ENCODE measurements around the gene TNRC6C. TPM values are rescaled to one million over a fixed set of nuclear protein-coding genes. Genes with fewer than 3 reads are reported as not detected.

The TNRC6C gene
- total and polyA plus RNA-seq, 2 of the 13 experiments (the other 11 are each of a cell fraction or from before 2014, with no cell fraction given) = 0.66 to 4.9 TPM

- TF ChIP-seq ZNF646 (CRISPR knock-in tag; IDR thresholded peaks at IDR 0.05) = no peak
- TF ChIP-seq SMAD3 (CRISPR knock-in tag; IDR thresholded peaks at IDR 0.05) = no peak
- TF ChIP-seq NFE2L2 (IDR thresholded peaks at IDR 0.05; ENCODE audit: low read length) = no peak
- TF ChIP-seq ZNF720 (CRISPR knock-in tag; IDR thresholded peaks at IDR 0.05) = no peak
- TF ChIP-seq ARNTL (CRISPR knock-in tag; IDR thresholded peaks at IDR 0.05) = no peak
- 0 out of 2 replicates have a peak, but pooled peaks have one; percentile 18 for TF ChIP-seq SPEN (CRISPR knock-in tag; IDR thresholded peaks at IDR 0.05; ENCODE audit: low read depth)
- TF ChIP-seq PLRG1 (conservative IDR thresholded peaks at IDR 0.05) = no peak
- TF ChIP-seq REST (IDR thresholded peaks at IDR 0.05; ENCODE audit: borderline replicate concordance in 1 of 2, low read depth in 1 of 2, low read length in 2 of 2) = no peak
- TF ChIP-seq RFX3 (CRISPR knock-in tag; IDR thresholded peaks at IDR 0.05) = no peak
- TF ChIP-seq, protein P1, sequence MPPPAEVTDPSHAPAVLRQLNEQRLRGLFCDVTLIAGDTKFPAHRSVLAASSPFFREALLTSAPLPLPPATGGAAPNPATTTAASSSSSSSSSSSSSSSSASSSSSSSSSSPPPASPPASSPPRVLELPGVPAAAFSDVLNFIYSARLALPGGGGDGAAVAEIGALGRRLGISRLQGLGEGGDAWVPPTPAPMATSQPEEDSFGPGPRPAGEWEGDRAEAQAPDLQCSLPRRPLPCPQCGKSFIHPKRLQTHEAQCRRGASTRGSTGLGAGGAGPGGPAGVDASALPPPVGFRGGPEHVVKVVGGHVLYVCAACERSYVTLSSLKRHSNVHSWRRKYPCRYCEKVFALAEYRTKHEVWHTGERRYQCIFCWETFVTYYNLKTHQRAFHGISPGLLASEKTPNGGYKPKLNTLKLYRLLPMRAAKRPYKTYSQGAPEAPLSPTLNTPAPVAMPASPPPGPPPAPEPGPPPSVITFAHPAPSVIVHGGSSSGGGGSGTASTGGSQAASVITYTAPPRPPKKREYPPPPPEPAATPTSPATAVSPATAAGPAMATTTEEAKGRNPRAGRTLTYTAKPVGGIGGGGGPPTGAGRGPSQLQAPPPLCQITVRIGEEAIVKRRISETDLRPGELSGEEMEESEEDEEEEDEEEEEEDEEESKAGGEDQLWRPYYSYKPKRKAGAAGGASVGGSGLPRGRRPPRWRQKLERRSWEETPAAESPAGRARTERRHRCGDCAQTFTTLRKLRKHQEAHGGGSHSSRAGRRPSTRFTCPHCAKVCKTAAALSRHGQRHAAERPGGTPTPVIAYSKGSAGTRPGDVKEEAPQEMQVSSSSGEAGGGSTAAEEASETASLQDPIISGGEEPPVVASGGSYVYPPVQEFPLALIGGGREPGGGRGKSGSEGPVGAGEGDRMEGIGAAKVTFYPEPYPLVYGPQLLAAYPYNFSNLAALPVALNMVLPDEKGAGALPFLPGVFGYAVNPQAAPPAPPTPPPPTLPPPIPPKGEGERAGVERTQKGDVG (CRISPR knock-in tag; IDR thresholded peaks at IDR 0.05; ENCODE audit: borderline replicate concordance) = no peak
- TF ChIP-seq ERF (CRISPR knock-in tag; IDR thresholded peaks at IDR 0.05) = no peak
- TF ChIP-seq ZMYM2 (CRISPR knock-in tag; IDR thresholded peaks at IDR 0.05) = no peak
- no peak for TF ChIP-seq HMG20A (CRISPR knock-in tag; IDR thresholded peaks at IDR 0.05; ENCODE audit: borderline replicate concordance)
- no peak for TF ChIP-seq ZNF354B (CRISPR knock-in tag; IDR thresholded peaks at IDR 0.05)
- no peak for TF ChIP-seq HNRNPK (IDR thresholded peaks at IDR 0.05; ENCODE audit: low read depth, low read length, poor library complexity, severe bottlenecking)
- TF ChIP-seq ZSCAN20 (CRISPR knock-in tag; IDR thresholded peaks at IDR 0.05; ENCODE audit: borderline replicate concordance) = no peak
Observed at GRCh38 chr17:78117027-78117981, 158.8 kb downstream of the TNRC6C start (continued).
